Neural progenitor cell (in vitro differentiated cells): ENCODE data around the gene ABCF3. TPM values are rescaled to one million over a fixed set of nuclear protein-coding genes. Genes with fewer than 3 reads are reported as not detected.

Experiments
- DNase-seq: peaks from one replicate; pipeline ENCODE4 v3.0.0-alpha.2; 2016; ENCODE audit warnings: low spot score
- H2AFZ ChIP-seq: fragments of 200-600 bp; sonication (generic); replicated peaks from 2 replicates; pipeline ENCODE4 v1.6.1; 2016; ENCODE audit warnings: antibody characterized with exemption
- H3F3A ChIP-seq: fragments of 200-600 bp; sonication (generic); 2 replicates; pipeline ENCODE4 v1.6.1; 2016; ENCODE audit warnings: antibody characterized with exemption, low read depth
- H3K27ac ChIP-seq: fragments of 200-600 bp; sonication (generic); 2 replicates; pipeline ENCODE4 v1.5.1; 2016; ENCODE audit warnings: mild to moderate bottlenecking
- H3K27me3 ChIP-seq: fragments of 200-600 bp; sonication (generic); 2 replicates; pipeline ENCODE4 v1.6.1; 2016; ENCODE audit warnings: mild to moderate bottlenecking, moderate library complexity
- H3K36me3 ChIP-seq: fragments of 200-600 bp; sonication (generic); 2 replicates; pipeline ENCODE4 v1.5.1; 2016
- H3K4me1 ChIP-seq: fragments of 200-600 bp; sonication (generic); 2 replicates; pipeline ENCODE4 v1.6.1; 2016; ENCODE audit warnings: mixed run types
- H3K4me2 ChIP-seq: fragments of 200-600 bp; sonication (generic); 2 replicates; pipeline ENCODE4 v1.6.1; 2016
- H3K4me3 ChIP-seq: fragments of 200-600 bp; sonication (generic); 2 replicates; pipeline ENCODE4 v1.5.1; 2016
- H3K79me2 ChIP-seq: fragments of 200-600 bp; sonication (generic); 2 replicates; pipeline ENCODE4 v1.6.1; 2016; ENCODE audit warnings: low read depth
- H3K9ac ChIP-seq: fragments of 200-600 bp; sonication (generic); 2 replicates; pipeline ENCODE4 v1.6.1; 2016
- H3K9me3 ChIP-seq: fragments of 200-600 bp; sonication (generic); 2 replicates; pipeline ENCODE4 v1.5.1; 2016; ENCODE audit warnings: low read depth
- H4K20me1 ChIP-seq: fragments of 200-600 bp; sonication (generic); 2 replicates; pipeline ENCODE4 v1.6.1; 2016; ENCODE audit warnings: low read depth
- H3K27ac Mint-ChIP-seq: 3 replicates; pipeline ENCODE4 v1.8.0; 2021; ENCODE audit warnings: mixed read lengths
- H3K27me3 Mint-ChIP-seq: 2 replicates; pipeline ENCODE4 v1.8.0; 2022; ENCODE audit warnings: low read depth, mild to moderate bottlenecking, inconsistent platforms, moderate library complexity, mixed read lengths; ENCODE audit not compliant: insufficient read depth
- H3K36me3 Mint-ChIP-seq: 3 replicates; pipeline ENCODE4 v1.8.0; 2021; ENCODE audit warnings: mixed read lengths
- H3K4me1 Mint-ChIP-seq: 3 replicates; pipeline ENCODE4 v1.8.0; 2021; ENCODE audit warnings: mixed read lengths
- H3K4me3 Mint-ChIP-seq: 3 replicates; pipeline ENCODE4 v1.8.0; 2021; ENCODE audit warnings: mild to moderate bottlenecking, moderate library complexity, mixed read lengths
- H3K9me3 Mint-ChIP-seq: 3 replicates; pipeline ENCODE4 v1.8.0; 2020; ENCODE audit warnings: mixed read lengths
- CTCF ChIP-seq: fragments of 200-600 bp; sonication (generic); IDR thresholded peaks from 2 replicates; pipeline ENCODE4 v1.5.1; 2017; ENCODE audit warnings: antibody characterized with exemption, mild to moderate bottlenecking
- EZH2 ChIP-seq: fragments of 200-600 bp; sonication (generic); IDR thresholded peaks from 2 replicates; pipeline ENCODE4 v1.6.1; 2017; ENCODE audit warnings: antibody characterized with exemption, mild to moderate bottlenecking, moderate library complexity
- EZH2phosphoT487 ChIP-seq: fragments of 200-600 bp; sonication (generic); IDR thresholded peaks from 2 replicates; pipeline ENCODE4 v1.6.1; 2017; ENCODE audit warnings: antibody characterized with exemption
- total RNA-seq: library from RNA; depleted of rRNA; stranded (reverse); fragments of >200 nt; gene quantifications from 2 replicates; pipeline ENCODE4 v1.2.3, GENCODE V29; 2015; ENCODE audit warnings: low replicate concordance

Gene ABCF3
- total RNA-seq, 1 donor from 2014 or later, result 22.0 TPM

- no peaks in the 10 kb centered on the region for H3K4me1 Mint-ChIP-seq
- H3K27ac Mint-ChIP-seq, result no peak overlapping the region
- H3K36me3 Mint-ChIP-seq, result peaks cover 23% of the 10 kb centered on the region
- no peaks in the 10 kb centered on the region for H3K9me3 Mint-ChIP-seq
- Histone ChIP-seq H3K9ac (no peak overlapping the region), H3K4me3 (no peak overlapping the region), H3K4me2 (no peak overlapping the region), H4K20me1 (no peaks in the 10 kb centered on the region), H3K9me3 (no peaks in the 10 kb centered on the region), H3F3A (no peaks in the 10 kb centered on the region), H3K36me3 (no peaks in the 10 kb centered on the region), H2AFZ (no peak overlapping the region), H3K4me1 (no peaks in the 10 kb centered on the region), H3K79me2 (no peaks in the 10 kb centered on the region), H3K27me3 (no peaks in the 10 kb centered on the region), H3K27ac (no peak overlapping the region)
- TF ChIP-seq EZH2phosphoT487 (no peak), CTCF (no peak), EZH2 (no peak)
- peaks cover 9% of the 10 kb centered on the region for H3K27me3 Mint-ChIP-seq
- no peak overlapping the region for H3K4me3 Mint-ChIP-seq
- no peak for DNase-seq
Observed at GRCh38 chr3:184193991-184194539, 8.1 kb downstream of the ABCF3 start.

DNA sequence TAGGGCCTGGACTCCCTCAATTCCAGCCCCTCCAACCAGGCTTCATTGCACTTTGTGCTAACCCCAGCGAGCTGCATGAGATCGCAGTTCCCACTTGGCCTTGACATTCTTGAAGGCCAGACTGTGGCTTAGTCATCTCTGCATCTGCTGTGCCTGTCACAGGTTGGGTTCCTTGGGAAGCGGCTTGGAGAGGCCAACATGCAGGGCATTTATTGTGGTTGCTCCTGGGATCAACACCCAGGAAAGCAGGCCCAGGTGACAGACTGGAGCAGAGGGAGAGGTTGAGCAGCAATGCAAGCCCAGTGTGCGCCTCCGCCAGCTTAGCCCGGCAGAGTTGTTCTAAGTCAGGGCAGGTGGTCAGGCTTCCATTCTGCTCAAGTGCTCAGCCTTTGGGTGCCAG lies 10.5 kb downstream of the ABCF3 start:
- Mint-ChIP-seq H3K9me3 (no peaks in the 10 kb centered on the region), H3K36me3 (peaks cover 16% of the 10 kb centered on the region), H3K27me3 (peaks cover 7% of the 10 kb centered on the region), H3K27ac (no peak overlapping the region), H3K4me1 (no peaks in the 10 kb centered on the region), H3K4me3 (no peak overlapping the region)
- Histone ChIP-seq H3K27me3 (no peaks in the 10 kb centered on the region), H4K20me1 (no peaks in the 10 kb centered on the region), H2AFZ (no peak overlapping the region), H3K36me3 (no peaks in the 10 kb centered on the region), H3K9me3 (no peaks in the 10 kb centered on the region), H3K9ac (no peak overlapping the region), H3K27ac (no peak overlapping the region), H3K4me2 (no peak overlapping the region), H3K79me2 (no peaks in the 10 kb centered on the region), H3K4me1 (no peaks in the 10 kb centered on the region), H3F3A (no peaks in the 10 kb centered on the region), H3K4me3 (no peak overlapping the region)
- TF ChIP-seq EZH2 (no peak), CTCF (no peak), EZH2phosphoT487 (no peak)
- no peak for DNase-seq

GRCh38 chr3:184198509-184198908 lies 12.5 kb downstream of the ABCF3 start:
- H2AFZ ChIP-seq, result no peak overlapping the region
- H3K36me3 ChIP-seq, result no peaks in the 10 kb centered on the region
- no peak overlapping the region for H3K9ac ChIP-seq
- no peak for DNase-seq
- H3K9me3 Mint-ChIP-seq, result no peaks in the 10 kb centered on the region
- peaks cover 3% of the 10 kb centered on the region for H3K27me3 Mint-ChIP-seq
- H3K27ac ChIP-seq, result no peak overlapping the region
- no peaks in the 10 kb centered on the region for H3K4me1 Mint-ChIP-seq
- no peak overlapping the region for H3K4me3 Mint-ChIP-seq
- no peaks in the 10 kb centered on the region for H3K4me1 ChIP-seq
- no peaks in the 10 kb centered on the region for H3K9me3 ChIP-seq
- no peak overlapping the region for H3K4me2 ChIP-seq
- H3K36me3 Mint-ChIP-seq, result peaks cover 10% of the 10 kb centered on the region
- H3K79me2 ChIP-seq, result no peaks in the 10 kb centered on the region
- no peak overlapping the region for H3K4me3 ChIP-seq
- no peaks in the 10 kb centered on the region for H3K27me3 ChIP-seq
- no peak for TF ChIP-seq EZH2phosphoT487
- H3K27ac Mint-ChIP-seq, result no peak overlapping the region
- no peaks in the 10 kb centered on the region for H3F3A ChIP-seq
- H4K20me1 ChIP-seq, result no peaks in the 10 kb centered on the region

DNA sequence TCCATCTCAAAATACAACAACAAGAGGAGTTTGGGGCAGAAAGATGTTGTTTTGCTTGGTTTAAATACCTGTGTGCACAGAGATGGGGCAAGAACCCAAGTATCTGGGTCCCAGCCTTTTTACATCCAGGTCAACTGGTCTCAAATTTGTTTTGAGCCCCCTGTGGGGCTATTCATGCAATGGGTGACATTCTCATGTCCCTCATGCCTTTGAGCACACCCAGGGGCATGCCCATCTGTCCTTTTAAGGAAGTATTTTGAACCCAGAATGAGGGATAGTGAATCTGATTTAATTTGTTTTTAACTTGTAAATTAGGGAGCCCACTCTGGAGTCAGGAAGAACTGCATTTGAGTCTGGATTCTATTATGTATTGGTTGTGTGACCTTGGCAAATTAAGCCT lies 14.8 kb downstream of the ABCF3 start:
- Histone ChIP-seq H3K9ac (no peak overlapping the region), H3K4me1 (no peaks in the 10 kb centered on the region), H3K4me2 (no peak overlapping the region), H3K36me3 (no peaks in the 10 kb centered on the region), H3K27ac (no peak overlapping the region), H3K4me3 (no peak overlapping the region), H4K20me1 (no peaks in the 10 kb centered on the region), H3K79me2 (no peaks in the 10 kb centered on the region), H2AFZ (no peak overlapping the region), H3F3A (no peaks in the 10 kb centered on the region), H3K27me3 (no peaks in the 10 kb centered on the region), H3K9me3 (no peaks in the 10 kb centered on the region)
- peaks cover 1% of the 10 kb centered on the region for H3K27me3 Mint-ChIP-seq
- DNase-seq, result no peak
- H3K4me3 Mint-ChIP-seq, result no peak overlapping the region
- no peaks in the 10 kb centered on the region for H3K4me1 Mint-ChIP-seq
- peaks cover 2% of the 10 kb centered on the region for H3K36me3 Mint-ChIP-seq
- H3K9me3 Mint-ChIP-seq, result no peaks in the 10 kb centered on the region
- TF ChIP-seq EZH2, result no peak
- H3K27ac Mint-ChIP-seq, result no peak overlapping the region
